Measurements from ENCODE around the gene TBX18. TPM values are rescaled to one million over a fixed set of nuclear protein-coding genes. Genes with fewer than 3 reads are reported as not detected.

The TBX18 gene
- total RNA-seq, 1 experiment from 2014 or later, result not detected

DNA sequence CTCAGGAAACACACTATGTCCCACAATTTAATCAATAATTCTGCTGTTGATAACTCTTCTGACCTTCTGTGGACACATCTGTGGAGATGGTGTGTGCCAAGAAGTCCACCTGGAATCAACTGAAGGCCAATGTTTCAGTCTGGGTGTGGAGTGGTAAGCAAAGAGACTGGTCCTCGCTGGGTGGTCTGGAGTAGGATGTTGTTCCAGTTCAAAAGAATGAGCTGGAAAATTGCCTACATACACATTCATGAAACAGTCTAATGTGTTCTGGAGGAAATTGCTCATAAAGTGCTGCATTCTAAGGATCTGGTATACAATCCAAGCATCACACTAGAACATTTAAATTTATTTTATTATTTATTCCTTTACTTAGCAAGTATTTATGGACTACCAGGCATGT lies 33.9 kb upstream of the TBX18 start:
- Histone ChIP-seq H2AFZ (ENCODE audit: low read length) (no peak overlapping the region), H3K14ac (ENCODE audit: insufficient read depth, low read length) (no peak overlapping the region), H3K23ac (ENCODE audit: insufficient read length, low read depth, low read length) (no peak overlapping the region), H4K91ac (ENCODE audit: insufficient read length, low read depth, low read length) (no peak overlapping the region), H3K4me1 (ENCODE audit: insufficient read depth, low read length) (no peaks in the 10 kb centered on the region), H2BK120ac (ENCODE audit: low read depth, low read length, poor library complexity, severe bottlenecking) (no peak overlapping the region), H3K9ac (ENCODE audit: extremely low read depth, insufficient read length, low read length) (no peak overlapping the region), H3K27me3 (ENCODE audit: insufficient read depth, low read length) (no peaks in the 10 kb centered on the region), H3K9me3 (ENCODE audit: control insufficient read depth, low read depth, low read length) (no peaks in the 10 kb centered on the region), H2BK15ac (ENCODE audit: low read depth, low read length) (no peak overlapping the region), H3K79me2 (ENCODE audit: insufficient read depth, low read length) (no peaks in the 10 kb centered on the region), H2BK5ac (ENCODE audit: insufficient read length, low read length) (no peak overlapping the region), H3K23me2 (ENCODE audit: insufficient read length, low read depth, low read length, poor library complexity, severe bottlenecking) (no peaks in the 10 kb centered on the region), H3K18ac (ENCODE audit: insufficient read length, low read depth, low read length) (no peak overlapping the region), H3K4me2 (ENCODE audit: insufficient read depth, insufficient read length, low read length) (no peak overlapping the region), H4K20me1 (ENCODE audit: control insufficient read depth, insufficient read depth, insufficient read length) (peaks cover 2% of the 10 kb centered on the region), H4K5ac (ENCODE audit: insufficient read length, low read depth, low read length) (no peak overlapping the region), H3K4ac (ENCODE audit: low read depth, low read length) (no peak overlapping the region), H2BK12ac (ENCODE audit: insufficient read length, low read depth, low read length) (no peak overlapping the region), H3T11ph (ENCODE audit: low read length) (no peak overlapping the region), H2BK20ac (ENCODE audit: low read depth, low read length, poor library complexity, severe bottlenecking) (no peak overlapping the region), H3K27ac (ENCODE audit: insufficient read length, low read depth, low read length) (no peak overlapping the region), H4K8ac (replicated peaks; ENCODE audit: insufficient read length, low read depth, low read length) (no peak overlapping the region), H3K56ac (ENCODE audit: insufficient read length, low read depth, low read length) (no peak overlapping the region), H3K79me1 (ENCODE audit: insufficient read depth, low read depth, low read length, poor library complexity, severe bottlenecking) (no peaks in the 10 kb centered on the region), H2AK5ac (ENCODE audit: insufficient read length, low read length) (no peak overlapping the region)
- TF ChIP-seq, protein P1, sequence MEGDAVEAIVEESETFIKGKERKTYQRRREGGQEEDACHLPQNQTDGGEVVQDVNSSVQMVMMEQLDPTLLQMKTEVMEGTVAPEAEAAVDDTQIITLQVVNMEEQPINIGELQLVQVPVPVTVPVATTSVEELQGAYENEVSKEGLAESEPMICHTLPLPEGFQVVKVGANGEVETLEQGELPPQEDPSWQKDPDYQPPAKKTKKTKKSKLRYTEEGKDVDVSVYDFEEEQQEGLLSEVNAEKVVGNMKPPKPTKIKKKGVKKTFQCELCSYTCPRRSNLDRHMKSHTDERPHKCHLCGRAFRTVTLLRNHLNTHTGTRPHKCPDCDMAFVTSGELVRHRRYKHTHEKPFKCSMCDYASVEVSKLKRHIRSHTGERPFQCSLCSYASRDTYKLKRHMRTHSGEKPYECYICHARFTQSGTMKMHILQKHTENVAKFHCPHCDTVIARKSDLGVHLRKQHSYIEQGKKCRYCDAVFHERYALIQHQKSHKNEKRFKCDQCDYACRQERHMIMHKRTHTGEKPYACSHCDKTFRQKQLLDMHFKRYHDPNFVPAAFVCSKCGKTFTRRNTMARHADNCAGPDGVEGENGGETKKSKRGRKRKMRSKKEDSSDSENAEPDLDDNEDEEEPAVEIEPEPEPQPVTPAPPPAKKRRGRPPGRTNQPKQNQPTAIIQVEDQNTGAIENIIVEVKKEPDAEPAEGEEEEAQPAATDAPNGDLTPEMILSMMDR (conservative IDR thresholded peaks at IDR 0.05), result no peak
- no peak overlapping the region for H3K27ac Mint-ChIP-seq
- WGBS (ENCODE audit: extremely low coverage, insufficient read length, low lambda C conversion rate), result no CpG with 5 or more reads among the region's 1 CpG
- peaks cover 5 to 16% of the 10 kb centered on the region in 2 experiments; a peak in 4 of 5 replicates for H3K9me3 Mint-ChIP-seq
- no peaks in the 10 kb centered on the region; the same call in 1 of the 2 replicates for H3K27me3 Mint-ChIP-seq (ENCODE audit: low read depth)
- H3K4me3 Mint-ChIP-seq, result no peak overlapping the region
- peaks cover 0 to 7% (median 2%) of the 10 kb centered on the region in 3 experiments; a peak in 3 of 7 replicates for H3K36me3 Mint-ChIP-seq (ENCODE audit: insufficient read depth in 1 of 3, low read depth in 3 of 3)
- DNase-seq, result no peak
- H3K4me1 Mint-ChIP-seq, result no peaks in the 10 kb centered on the region

Data from H9 (cell line).